KOPT-K1 (cell line): ENCODE measurements around the gene FHOD3.
"Not testable (repeated sequence)": the region's sequence is repeated elsewhere in the genome, so short reads cannot be mapped to it uniquely, and the experiment has no call there.

Experiments used
- H3K27ac ChIP-seq: fragments of 200-600 bp; sonication (generic); 2 replicates; pipeline ENCODE4 v1.5.1; 2016; ENCODE audit warnings: antibody characterized with exemption, mild to moderate bottlenecking, low read depth, low read length; ENCODE audit not compliant: poor library complexity, severe bottlenecking
- H3K36me3 ChIP-seq: fragments of 200-600 bp; sonication (generic); 2 replicates; pipeline ENCODE4 v1.5.1; 2017; ENCODE audit warnings: antibody characterized with exemption, mild to moderate bottlenecking, low read length, moderate library complexity; ENCODE audit not compliant: insufficient read depth
- H3K9me3 ChIP-seq: fragments of 200-600 bp; sonication (generic); 2 replicates; pipeline ENCODE4 v1.5.1; 2017; ENCODE audit warnings: antibody characterized with exemption, low read length, mild to moderate bottlenecking; ENCODE audit not compliant: insufficient read depth, poor library complexity, severe bottlenecking

The FHOD3 gene

DNA sequence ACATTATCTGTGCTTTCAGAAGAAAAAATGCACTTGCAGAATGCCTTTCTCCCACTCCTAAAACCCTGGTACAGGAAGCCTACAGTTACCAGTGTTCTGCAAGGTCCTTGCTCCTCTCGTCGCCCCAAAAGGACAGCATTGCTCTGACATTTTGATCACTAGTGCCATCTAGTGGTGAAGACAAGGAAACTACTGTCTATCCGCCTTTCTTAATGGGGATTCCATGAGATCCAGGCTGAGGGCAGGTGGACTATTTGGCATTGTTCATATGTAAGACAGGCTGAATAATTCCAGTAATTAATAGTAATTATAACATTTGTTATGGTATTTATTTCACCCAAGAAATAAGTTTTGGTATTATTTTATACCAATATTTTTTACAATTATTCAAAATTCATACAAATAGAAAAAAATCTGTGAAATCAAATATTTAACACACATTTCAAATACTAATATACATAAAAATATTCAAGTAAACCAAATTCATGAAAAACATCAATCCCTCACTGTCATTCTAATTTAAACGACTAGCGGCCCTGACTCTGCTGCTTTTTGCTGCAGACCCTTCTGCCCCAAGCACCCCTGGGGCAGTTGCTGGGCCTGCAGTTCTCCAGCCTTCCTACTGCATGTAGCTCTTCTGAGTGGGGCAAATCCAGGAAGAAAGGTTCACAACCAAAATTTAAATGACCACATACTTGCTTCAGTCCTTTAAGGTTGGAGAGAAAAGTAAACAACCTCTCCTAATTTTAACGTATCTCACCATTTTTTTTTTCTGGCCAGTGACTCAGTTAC is 512.3 kb downstream of the FHOD3 start:
- Histone ChIP-seq H3K27ac (no peak overlapping the region), H3K36me3 (peaks cover 94% of the 10 kb centered on the region), H3K9me3 (no peaks in the 10 kb centered on the region)

GRCh38 chr18:36811430-36811829 is 513.9 kb downstream of the FHOD3 start:
- no peak overlapping the region for H3K27ac ChIP-seq
- peaks cover 94% of the 10 kb centered on the region for H3K36me3 ChIP-seq
- H3K9me3 ChIP-seq, result no peaks in the 10 kb centered on the region

- Histone ChIP-seq H3K9me3 (no peaks in the 10 kb centered on the region), H3K27ac (no peak overlapping the region), H3K36me3 (peaks cover 96% of the 10 kb centered on the region)
These were observed 514.4 kb downstream of the FHOD3 start for GRCh38 chr18:36811955-36812354.

DNA sequence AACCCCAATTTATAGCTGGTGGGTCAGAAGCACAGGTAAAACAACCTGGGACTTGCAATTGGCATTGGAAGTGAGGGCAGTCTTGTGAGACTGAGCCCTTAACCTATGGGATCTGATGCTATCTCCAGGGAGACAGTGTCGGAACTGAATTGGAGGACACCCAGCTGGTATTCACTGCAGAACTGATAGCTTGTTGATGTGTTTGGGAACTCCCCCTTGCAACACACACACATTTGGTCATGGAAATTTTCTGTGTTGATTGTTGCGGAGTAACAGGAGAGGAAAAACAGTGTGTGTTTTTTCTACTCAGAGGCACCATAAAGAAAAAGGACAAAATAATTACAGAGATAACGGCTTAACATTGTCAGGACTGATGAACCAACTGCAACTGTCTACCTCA is 515.2 kb downstream of the FHOD3 start:
- no peak overlapping the region for H3K27ac ChIP-seq
- no peaks in the 10 kb centered on the region for H3K9me3 ChIP-seq
- peaks cover 96% of the 10 kb centered on the region for H3K36me3 ChIP-seq

DNA sequence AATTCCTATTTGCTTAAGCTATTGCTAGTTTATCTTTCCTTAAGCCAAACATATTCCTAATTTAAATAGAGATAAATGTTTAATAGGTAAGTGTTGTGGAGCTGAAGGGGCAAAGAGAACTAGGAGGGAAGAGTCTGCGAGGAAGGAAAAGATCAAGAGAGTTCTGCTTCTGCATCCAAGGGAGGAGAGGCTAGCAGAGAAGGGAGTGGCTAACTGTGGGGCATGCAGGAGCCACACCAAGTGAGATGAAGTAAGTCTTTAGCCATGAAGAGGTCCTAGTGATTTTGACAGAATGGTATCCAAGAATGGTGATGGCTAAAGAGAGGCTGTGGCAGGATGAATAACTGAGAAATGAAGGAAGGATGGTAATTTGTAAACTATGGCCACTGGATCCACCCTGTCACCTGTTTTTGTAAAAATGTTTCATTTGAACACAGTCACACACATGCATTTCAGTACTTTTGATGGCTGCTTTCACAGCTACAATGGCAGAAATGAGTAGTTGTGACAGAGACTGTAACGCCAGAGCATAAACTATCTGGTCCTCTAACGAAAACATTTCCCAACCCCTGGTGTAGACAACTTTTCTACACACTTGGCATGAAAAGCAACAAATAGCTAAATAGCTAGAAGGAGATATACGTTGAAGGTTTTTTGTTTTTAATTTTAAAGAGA is 515.7 kb downstream of the FHOD3 start:
- peaks cover 96% of the 10 kb centered on the region for H3K36me3 ChIP-seq
- no peak overlapping the region for H3K27ac ChIP-seq
- no peaks in the 10 kb centered on the region for H3K9me3 ChIP-seq

DNA sequence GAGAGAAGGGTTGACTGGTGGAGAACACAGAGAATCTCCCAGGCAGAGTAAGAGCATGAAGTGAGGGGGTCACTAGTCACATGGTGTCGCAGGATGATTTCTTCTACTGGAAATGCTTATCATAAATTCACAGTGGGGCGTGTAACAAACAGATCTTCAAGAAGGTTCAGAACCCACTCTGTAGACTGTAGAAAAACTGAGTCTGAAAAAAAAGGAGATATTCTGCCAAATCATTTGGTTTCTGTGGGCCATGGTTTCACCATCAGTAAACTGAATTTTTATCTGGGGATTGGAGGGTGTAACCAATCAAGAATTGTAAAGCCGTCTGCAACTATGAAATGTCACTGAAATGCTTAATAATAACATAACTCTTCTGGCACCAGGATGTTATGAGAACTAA is 516.3 kb downstream of the FHOD3 start:
- Histone ChIP-seq H3K9me3 (no peaks in the 10 kb centered on the region), H3K36me3 (peaks cover 96% of the 10 kb centered on the region), H3K27ac (no peak overlapping the region)

DNA sequence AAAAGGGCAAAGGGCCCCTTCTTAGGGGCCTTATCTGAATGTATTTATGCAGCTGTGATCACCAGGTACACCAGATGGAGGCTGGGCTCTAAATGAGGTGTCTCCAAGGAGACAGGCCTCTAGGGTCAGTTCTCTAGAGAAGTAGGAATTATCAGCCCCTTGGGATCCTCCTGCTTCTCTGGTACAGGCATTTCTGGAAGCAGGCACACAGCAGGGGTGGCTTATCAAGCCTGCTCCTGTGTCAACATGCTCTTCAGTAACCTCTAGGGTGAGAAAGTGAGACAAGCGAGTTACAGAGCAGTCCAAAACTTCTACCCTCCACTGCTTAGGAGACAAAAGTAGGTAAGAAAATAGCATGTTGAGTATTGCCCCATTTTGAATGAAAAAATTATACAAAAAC is 517.5 kb downstream of the FHOD3 start:
- H3K36me3 ChIP-seq, result peaks cover 99% of the 10 kb centered on the region
- H3K27ac ChIP-seq, result no peak overlapping the region
- H3K9me3 ChIP-seq, result no peaks in the 10 kb centered on the region

GRCh38 chr18:36816096-36816495 is 518.6 kb downstream of the FHOD3 start:
- H3K9me3 ChIP-seq, H3K27ac ChIP-seq: not testable (repeated sequence)
- H3K36me3 ChIP-seq, result peaks cover 99% of the 10 kb centered on the region

GRCh38 chr18:36817039-36817438 is 519.5 kb downstream of the FHOD3 start:
- Histone ChIP-seq H3K9me3 (no peaks in the 10 kb centered on the region), H3K27ac (no peak overlapping the region), H3K36me3 (peaks cover 99% of the 10 kb centered on the region)

- H3K9me3 ChIP-seq, result no peaks in the 10 kb centered on the region
- H3K36me3 ChIP-seq, result peaks cover 99% of the 10 kb centered on the region
These were observed 521.1 kb downstream of the FHOD3 start for GRCh38 chr18:36818652-36819051.

GRCh38 chr18:36819621-36820020 is 522.1 kb downstream of the FHOD3 start:
- Histone ChIP-seq H3K27ac (no peak overlapping the region), H3K9me3 (no peaks in the 10 kb centered on the region), H3K36me3 (peaks cover 98% of the 10 kb centered on the region)

More at GRCh38 chr18:36818652-36819051, 521.1 kb downstream of the FHOD3 start:
- no peak overlapping the region for H3K27ac ChIP-seq

DNA sequence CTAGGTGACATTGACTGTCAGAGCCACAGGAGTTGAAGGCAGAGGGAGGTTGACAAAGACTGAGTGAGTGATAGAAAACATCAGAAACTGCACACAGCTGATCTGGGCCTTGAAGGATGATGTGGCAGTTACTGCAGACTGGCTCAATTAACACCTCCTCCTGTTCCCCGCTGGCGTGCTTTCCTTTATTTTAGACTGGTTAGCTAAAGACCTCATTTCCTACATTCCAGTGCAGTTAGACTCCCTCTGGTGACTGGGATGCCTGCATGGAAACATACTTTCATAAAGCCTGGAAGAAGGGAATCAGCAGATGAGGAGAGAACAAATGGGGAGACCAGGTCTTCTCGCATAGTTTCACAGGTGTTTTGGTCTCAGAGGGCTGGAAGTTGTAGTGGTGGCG is 524.2 kb downstream of the FHOD3 start:
- H3K9me3 ChIP-seq, result no peaks in the 10 kb centered on the region
- H3K36me3 ChIP-seq, result peaks cover 91% of the 10 kb centered on the region

GRCh38 chr18:36825526-36825925 is 528.0 kb downstream of the FHOD3 start:
- Histone ChIP-seq H3K36me3 (peaks cover 55% of the 10 kb centered on the region), H3K9me3 (no peaks in the 10 kb centered on the region), H3K27ac (no peak overlapping the region)

More for the DNA sequence above, 524.2 kb downstream of the FHOD3 start:
- H3K27ac ChIP-seq, result no peak overlapping the region

GRCh38 chr18:36826556-36826955 is 529.0 kb downstream of the FHOD3 start:
- Histone ChIP-seq H3K36me3 (peaks cover 45% of the 10 kb centered on the region), H3K9me3 (no peaks in the 10 kb centered on the region), H3K27ac (no peak overlapping the region)

DNA sequence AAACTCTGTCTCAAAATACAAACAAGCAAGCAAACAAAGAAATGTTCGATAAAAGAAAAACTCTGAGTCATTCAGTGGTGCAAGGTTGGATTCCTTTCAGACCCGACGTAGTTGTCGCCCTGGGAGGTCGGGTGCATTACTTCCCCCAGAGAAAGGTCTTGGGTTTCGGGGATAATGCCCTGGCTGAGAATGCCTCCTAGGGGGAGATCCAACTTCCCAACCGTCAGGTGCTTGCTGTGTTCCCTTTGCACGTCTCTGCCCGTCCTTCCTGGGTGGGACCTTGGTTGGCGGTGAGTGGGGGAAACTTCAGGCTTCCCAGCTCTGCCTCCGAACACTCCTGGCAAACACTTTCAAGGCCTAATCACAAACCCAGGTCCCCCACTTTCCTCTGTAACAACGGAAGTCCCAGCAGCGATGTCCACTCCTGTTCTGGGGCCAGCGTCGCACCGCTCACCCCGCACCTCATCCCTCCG is 530.7 kb downstream of the FHOD3 start:
- Histone ChIP-seq H3K27ac (peak overlapping the region; percentile 93), H3K9me3 (no peaks in the 10 kb centered on the region), H3K36me3 (peaks cover 28% of the 10 kb centered on the region)
